Keratinocyte (primary cell): ENCODE results near the gene PHPT1. TPM values are rescaled to one million over a fixed set of nuclear protein-coding genes. Genes with fewer than 3 reads are reported as not detected.

Source experiments
- DNase-seq: peaks from one replicate; pipeline ENCODE4 v3.0.0-alpha.2; 2011; ENCODE audit warnings: low read depth, missing footprints, low spot score
- FAIRE-seq: peaks from 2 replicates; lab custom pipeline; 2011; peaks lifted over from hg19 to GRCh38; lab: Jason Lieb, UNC
- H2AFZ ChIP-seq: 2 replicates; pipeline ENCODE4 v1.6.0; 2012; ENCODE audit warnings: low read length, control low read depth, inconsistent platforms; ENCODE audit not compliant: control insufficient read depth
- H3K27ac ChIP-seq: 2 replicates; pipeline ENCODE4 v1.5.1; 2011; ENCODE audit warnings: low read length; ENCODE audit not compliant: control insufficient read depth, insufficient read depth
- H3K27me3 ChIP-seq: 3 replicates; pipeline ENCODE4 v1.6.0; 2011; ENCODE audit warnings: low read length; ENCODE audit not compliant: control insufficient read depth, insufficient read depth; ENCODE audit errors: extremely low read depth
- H3K36me3 ChIP-seq, 2 experiments: 2 replicates in 1 of 2; 3 replicates in 1 of 2; pipeline ENCODE4 v1.5.1; 2011; ENCODE audit warnings: low read length in 2 of 2, mild to moderate bottlenecking in 1 of 2; ENCODE audit not compliant: control insufficient read depth in 2 of 2, insufficient read depth in 2 of 2; ENCODE audit errors: extremely low read depth in 1 of 2
- H3K4me1 ChIP-seq: 3 replicates; pipeline ENCODE4 v1.5.1; 2011; ENCODE audit warnings: low read length; ENCODE audit not compliant: control insufficient read depth, insufficient read depth; ENCODE audit errors: extremely low read depth
- H3K4me2 ChIP-seq: 3 replicates; pipeline ENCODE4 v1.6.0; 2011; ENCODE audit warnings: low read depth, low read length; ENCODE audit not compliant: control insufficient read depth, insufficient read depth; ENCODE audit errors: extremely low read depth
- H3K4me3 ChIP-seq, 3 experiments: fragments of 200-600 bp in 1 of 3; sonication (generic) in 1 of 3; 2 replicates in 2 of 3; 3 replicates in 1 of 3; pipeline ENCODE4 v1.5.1; 2011 to 2016; ENCODE audit warnings: low read length in 3 of 3, mild to moderate bottlenecking in 3 of 3, control low read depth in 2 of 3, inconsistent platforms in 1 of 3, low read depth in 1 of 3, mixed read lengths in 1 of 3, mixed run types in 1 of 3, moderate library complexity in 1 of 3; ENCODE audit not compliant: control insufficient read depth in 2 of 3, insufficient read depth in 2 of 3; ENCODE audit errors: extremely low read depth in 1 of 3
- H3K79me2 ChIP-seq: 2 replicates; pipeline ENCODE4 v1.6.0; 2012; ENCODE audit warnings: low read length; ENCODE audit not compliant: control insufficient read depth, insufficient read depth
- H3K9ac ChIP-seq: 3 replicates; pipeline ENCODE4 v1.6.0; 2011; ENCODE audit warnings: low read length; ENCODE audit not compliant: control insufficient read depth, insufficient read depth; ENCODE audit errors: extremely low read depth
- H3K9me1 ChIP-seq: 3 replicates; pipeline ENCODE4 v1.6.0; 2011; ENCODE audit warnings: low read length; ENCODE audit not compliant: control insufficient read depth, insufficient read depth; ENCODE audit errors: extremely low read depth
- H3K9me3 ChIP-seq: 2 replicates; pipeline ENCODE4 v1.5.1; 2012; ENCODE audit warnings: low read depth, low read length; ENCODE audit not compliant: control insufficient read depth
- H4K20me1 ChIP-seq: 3 replicates; pipeline ENCODE4 v1.6.0; 2011; ENCODE audit warnings: low read length; ENCODE audit not compliant: control insufficient read depth, insufficient read depth; ENCODE audit errors: extremely low read depth
- CTCF ChIP-seq, 3 experiments: IDR thresholded peaks in 1 of 3; conservative IDR thresholded peaks in 1 of 3; optimal IDR thresholded peaks in 1 of 3; 2 replicates in 2 of 3; 3 replicates in 1 of 3; pipeline versions ENCODE3 to v1.5.1; 2011; ENCODE audit warnings: low read length in 3 of 3, mild to moderate bottlenecking in 3 of 3, moderate library complexity in 2 of 3, control low read depth in 1 of 3, inconsistent platforms in 1 of 3; ENCODE audit not compliant: insufficient read depth in 2 of 3; ENCODE audit errors: extremely low read depth in 1 of 3
- EZH2 ChIP-seq: IDR thresholded peaks from one replicate; pipeline ENCODE4 v1.6.1; 2012; ENCODE audit warnings: inconsistent platforms, mild to moderate bottlenecking, low read length, moderate library complexity
- dilution Hi-C: fragments of 300-500 bp; cut with MboI; formaldehyde crosslinking; loops from one replicate; pipeline ENCODE4 v1.7.0; 2020; ENCODE audit warnings: low sequenced_read_pairs; ENCODE audit not compliant: extremely low pct_ligation_motif_present
- polyA plus RNA-seq, 5 experiments: library from polyadenylated mRNA; depleted of rRNA in 3 of 5; stranded (reverse) in 3 of 5; stranded (forward) in 1 of 5; unstranded in 1 of 5; fragments of >200 nt; gene quantifications; 1 replicate in 1 of 5; 2 replicates in 3 of 5; 3 replicates in 1 of 5; pipeline versions ENCODE4 v1.2.1 to v1.2.3, GENCODE V29; 2011 to 2012; ENCODE audit warnings: missing spikeins in 2 of 5, low read depth in 1 of 5, low replicate concordance in 1 of 5

The PHPT1 gene
- polyA plus RNA-seq, 1 donor (not counting 4 experiments of a cell fraction or from before 2014, with no cell fraction given): 68.8 TPM

GRCh38 chr9:136847088-136847825, 2.0 kb upstream of the PHPT1 start:
- H3K27ac ChIP-seq: no peak overlapping the region
- peaks cover 3 to 17% of the 10 kb centered on the region in 2 experiments for H3K36me3 ChIP-seq
- peak overlapping the region; percentile 88 for H3K4me2 ChIP-seq
- no peaks in the 10 kb centered on the region for H3K9me1 ChIP-seq
- TF ChIP-seq EZH2: no peak
- TF ChIP-seq CTCF (optimal IDR thresholded peaks at IDR 0.05 in 1 of 3, IDR thresholded peaks at IDR 0.05 in 1 of 3, conservative IDR thresholded peaks at IDR 0.05 in 1 of 3; ENCODE audit: extremely low read depth in 1 of 3, insufficient read depth in 2 of 3, low read length in 3 of 3): no peak
- H3K79me2 ChIP-seq: peaks cover 6% of the 10 kb centered on the region
- H3K9ac ChIP-seq: peak overlapping the region; percentile 69
- H3K4me1 ChIP-seq: peaks cover 9% of the 10 kb centered on the region
- peak overlapping the region; percentile 74 to 93 (median 89) for H3K4me3 ChIP-seq
- H3K9me3 ChIP-seq: no peaks in the 10 kb centered on the region
- FAIRE-seq (no peak), DNase-seq (no peak)
- peaks cover 43% of the 10 kb centered on the region for H3K27me3 ChIP-seq
- H2AFZ ChIP-seq: peak overlapping the region; percentile 56
- H4K20me1 ChIP-seq: peaks cover 6% of the 10 kb centered on the region
- dilution Hi-C loops: no loop called here

- no peak for FAIRE-seq
- Histone ChIP-seq H2AFZ (peak overlapping the region; percentile 56), H3K27ac (peak overlapping the region; percentile 4), H3K9me3 (no peaks in the 10 kb centered on the region), H3K9me1 (no peaks in the 10 kb centered on the region), H3K4me1 (peaks cover 9% of the 10 kb centered on the region), H3K9ac (peak overlapping the region; percentile 69), H4K20me1 (peaks cover 6% of the 10 kb centered on the region), H3K79me2 (peaks cover 6% of the 10 kb centered on the region), H3K27me3 (peaks cover 43% of the 10 kb centered on the region), H3K4me2 (peak overlapping the region; percentile 88), H3K36me3 (peaks cover 3 to 17% of the 10 kb centered on the region in 2 experiments), H3K4me3 (peak overlapping the region; percentile 74 to 93 (median 89))
- no peak for TF ChIP-seq CTCF (optimal IDR thresholded peaks at IDR 0.05 in 1 of 3, IDR thresholded peaks at IDR 0.05 in 1 of 3, conservative IDR thresholded peaks at IDR 0.05 in 1 of 3; ENCODE audit: extremely low read depth in 1 of 3, insufficient read depth in 2 of 3, low read length in 3 of 3)
- TF ChIP-seq EZH2: no peak
- DNase-seq: no peak
- dilution Hi-C loops: no loop called here
Measured at GRCh38 chr9:136847826-136848392, 1.3 kb upstream of the PHPT1 start.
